GM18951 (cell line): ENCODE data around the gene RBL1.
"Not testable (repeated sequence)": the region's sequence is repeated elsewhere in the genome, so short reads cannot be mapped to it uniquely, and the experiment has no call there.

ENCODE experiments used
- POLR2A ChIP-seq: IDR thresholded peaks from 4 replicates; pipeline ENCODE4 v1.6.1; 2011; ENCODE audit warnings: mild to moderate bottlenecking; ENCODE audit not compliant: insufficient read length, insufficient read depth; ENCODE audit errors: extremely low read depth
- in situ Hi-C: fragments of 300-500 bp; cut with MboI; formaldehyde crosslinking; loops from one replicate; pipeline ENCODE4 v1.12.0; 2022; ENCODE audit warnings: low sequenced_read_pairs, mixed read lengths, inconsistent platforms; ENCODE audit not compliant: unreplicated experiment

Gene RBL1, protein sequence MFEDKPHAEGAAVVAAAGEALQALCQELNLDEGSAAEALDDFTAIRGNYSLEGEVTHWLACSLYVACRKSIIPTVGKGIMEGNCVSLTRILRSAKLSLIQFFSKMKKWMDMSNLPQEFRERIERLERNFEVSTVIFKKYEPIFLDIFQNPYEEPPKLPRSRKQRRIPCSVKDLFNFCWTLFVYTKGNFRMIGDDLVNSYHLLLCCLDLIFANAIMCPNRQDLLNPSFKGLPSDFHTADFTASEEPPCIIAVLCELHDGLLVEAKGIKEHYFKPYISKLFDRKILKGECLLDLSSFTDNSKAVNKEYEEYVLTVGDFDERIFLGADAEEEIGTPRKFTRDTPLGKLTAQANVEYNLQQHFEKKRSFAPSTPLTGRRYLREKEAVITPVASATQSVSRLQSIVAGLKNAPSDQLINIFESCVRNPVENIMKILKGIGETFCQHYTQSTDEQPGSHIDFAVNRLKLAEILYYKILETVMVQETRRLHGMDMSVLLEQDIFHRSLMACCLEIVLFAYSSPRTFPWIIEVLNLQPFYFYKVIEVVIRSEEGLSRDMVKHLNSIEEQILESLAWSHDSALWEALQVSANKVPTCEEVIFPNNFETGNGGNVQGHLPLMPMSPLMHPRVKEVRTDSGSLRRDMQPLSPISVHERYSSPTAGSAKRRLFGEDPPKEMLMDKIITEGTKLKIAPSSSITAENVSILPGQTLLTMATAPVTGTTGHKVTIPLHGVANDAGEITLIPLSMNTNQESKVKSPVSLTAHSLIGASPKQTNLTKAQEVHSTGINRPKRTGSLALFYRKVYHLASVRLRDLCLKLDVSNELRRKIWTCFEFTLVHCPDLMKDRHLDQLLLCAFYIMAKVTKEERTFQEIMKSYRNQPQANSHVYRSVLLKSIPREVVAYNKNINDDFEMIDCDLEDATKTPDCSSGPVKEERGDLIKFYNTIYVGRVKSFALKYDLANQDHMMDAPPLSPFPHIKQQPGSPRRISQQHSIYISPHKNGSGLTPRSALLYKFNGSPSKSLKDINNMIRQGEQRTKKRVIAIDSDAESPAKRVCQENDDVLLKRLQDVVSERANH

DNA sequence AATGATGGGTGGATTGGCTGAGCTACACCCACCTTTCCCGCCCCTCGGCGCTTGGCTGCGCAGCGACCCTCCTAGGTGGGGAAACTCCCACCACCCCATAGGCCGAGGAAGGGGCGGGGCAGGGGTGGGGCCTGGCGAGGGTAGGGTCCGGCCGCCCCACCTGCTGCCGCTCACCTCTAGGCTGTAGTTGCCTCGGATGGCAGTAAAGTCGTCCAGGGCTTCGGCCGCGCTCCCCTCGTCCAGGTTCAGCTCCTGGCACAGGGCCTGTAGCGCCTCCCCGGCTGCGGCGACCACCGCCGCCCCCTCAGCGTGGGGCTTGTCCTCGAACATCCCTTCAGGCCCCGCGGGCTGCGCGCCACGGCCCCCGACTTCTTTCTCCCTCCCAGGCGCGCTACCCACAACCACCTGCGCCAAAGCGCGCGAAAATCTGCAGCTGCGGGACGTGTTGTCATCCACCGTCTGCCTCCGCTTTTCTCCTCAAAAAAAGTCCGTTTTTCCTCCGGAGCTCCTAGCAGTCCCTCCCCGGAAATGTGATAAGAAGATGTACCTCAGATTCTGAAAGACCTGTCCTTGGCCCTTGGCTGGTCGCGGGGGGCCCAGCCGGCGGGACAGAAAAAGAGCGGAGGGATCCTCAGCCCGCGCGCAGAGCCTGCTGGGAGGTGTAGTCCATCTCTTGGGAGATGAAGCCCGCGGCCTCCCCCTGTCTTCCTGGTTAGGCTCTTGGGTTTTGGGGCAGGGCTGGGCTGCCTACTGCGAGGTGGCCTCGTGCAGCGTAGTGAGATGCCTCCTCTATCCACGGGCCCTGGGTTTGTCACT is at the start of gene RBL1:
Gene RBL1, minus strand, starts transcription at position 399 of the 816 bp plus-strand sequence. Its CDS starts 69 bp downstream, at position 330.
- in situ Hi-C loops, result no loop called here

DNA sequence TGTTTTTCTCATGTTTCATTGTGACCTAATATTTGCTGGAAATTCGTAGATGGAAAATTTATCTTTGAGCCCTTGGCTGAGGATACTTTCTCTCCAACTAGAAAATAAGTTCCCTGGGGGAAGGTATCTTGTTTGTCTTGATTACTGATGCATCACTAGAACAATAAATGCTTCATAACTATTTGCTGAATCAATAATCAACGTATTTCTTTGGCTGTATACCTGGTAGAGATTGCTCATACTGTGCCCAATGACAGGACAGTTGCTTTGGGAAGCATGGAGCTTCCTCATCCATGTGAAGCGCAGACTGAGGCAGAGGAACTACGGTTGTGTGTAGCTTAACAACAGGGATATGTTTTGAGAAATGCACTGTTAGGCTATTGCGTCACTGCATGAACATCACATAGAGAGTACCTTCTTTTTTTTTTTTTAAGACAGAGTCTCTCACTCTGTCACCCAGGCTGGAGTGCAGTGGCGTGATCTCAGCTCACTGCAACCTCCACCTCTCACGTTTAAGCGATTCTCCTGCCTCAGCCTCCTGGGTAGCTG is 49.1 kb upstream of the RBL1 start:
- in situ Hi-C loops, result no loop called here

More for the DNA sequence above, at the start of gene RBL1:
- TF ChIP-seq POLR2A, result peak; percentile 90

DNA sequence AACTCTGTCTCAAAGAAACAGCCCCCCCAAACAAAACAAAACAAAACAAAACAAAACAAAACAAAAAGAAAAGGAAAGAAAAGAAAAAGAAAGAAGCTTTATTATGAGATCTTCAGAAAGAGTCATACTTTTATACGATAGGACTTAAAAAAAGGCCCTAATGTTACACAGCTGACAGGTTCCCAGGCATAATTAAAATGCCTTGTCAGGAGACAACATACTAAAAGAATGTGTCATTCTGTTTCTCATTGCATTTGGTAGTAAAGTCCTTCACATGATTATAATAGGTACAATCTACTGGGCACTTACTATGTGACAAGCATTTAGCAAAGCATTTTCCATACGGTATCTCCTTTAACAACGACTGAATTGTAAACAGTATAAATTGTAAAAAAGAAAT is 46.9 kb upstream of the RBL1 start:
- in situ Hi-C loops, result no loop called here
- no peak for TF ChIP-seq POLR2A

More for the DNA sequence above, 49.1 kb upstream of the RBL1 start:
- TF ChIP-seq POLR2A, result no peak

DNA sequence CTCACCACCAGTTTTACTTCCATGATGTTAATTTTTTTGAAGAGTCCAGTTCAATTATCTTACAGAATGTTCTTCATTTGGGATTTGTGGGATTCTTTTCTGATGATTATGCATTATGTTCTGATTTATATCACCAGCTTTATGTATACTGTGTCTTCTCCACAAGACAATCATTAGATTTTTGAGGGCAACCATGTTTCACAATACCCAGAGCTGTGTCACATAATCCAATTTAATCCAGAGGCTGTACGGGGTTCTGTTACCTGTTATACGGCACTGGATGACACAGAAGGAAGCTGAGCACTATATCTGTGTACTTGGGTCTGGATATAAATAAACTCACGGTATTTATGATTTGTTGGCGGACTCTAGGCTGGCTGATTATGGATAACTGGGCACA is 41.8 kb upstream of the RBL1 start:
- TF ChIP-seq POLR2A, result no peak
- in situ Hi-C loops, result no loop called here

DNA sequence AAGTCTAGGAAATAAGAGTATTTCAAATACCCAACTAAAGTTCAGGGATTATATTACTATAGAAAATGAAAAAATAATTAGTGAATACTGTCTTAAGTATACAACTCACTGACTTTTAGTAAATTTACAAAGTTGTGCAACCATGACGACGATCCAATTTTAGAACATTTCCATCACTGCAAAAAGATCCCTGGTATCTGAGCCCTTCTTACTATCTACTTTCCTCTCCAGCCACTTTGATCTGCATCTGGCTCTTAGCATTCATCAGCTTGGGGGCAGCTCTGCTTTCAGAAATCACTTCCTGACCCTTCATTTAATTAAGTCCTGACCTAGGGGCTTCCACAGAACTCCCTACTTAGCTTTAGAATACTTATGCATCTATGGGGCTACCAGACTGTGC is 38.2 kb upstream of the RBL1 start:
- TF ChIP-seq POLR2A, result no peak
- in situ Hi-C loops, result no loop called here

DNA sequence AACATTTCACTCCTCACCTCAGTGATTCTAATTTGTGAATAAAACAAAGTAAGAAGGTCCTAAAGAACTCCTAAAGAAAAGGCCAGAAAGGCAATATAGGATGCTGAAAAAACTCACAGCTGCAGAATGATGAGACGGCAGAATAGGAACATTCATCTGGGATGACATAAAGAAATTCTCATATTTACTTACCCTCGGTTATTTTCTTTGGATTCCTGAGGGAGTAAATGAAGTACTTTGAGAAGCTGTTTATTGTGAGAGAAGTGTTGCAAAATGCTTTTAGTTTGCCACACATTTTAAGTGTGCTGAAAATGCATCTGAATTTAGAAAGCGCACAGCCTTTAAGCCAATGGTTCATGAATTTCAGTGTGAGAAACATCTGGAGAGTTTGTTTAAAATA is 35.7 kb upstream of the RBL1 start:
- TF ChIP-seq POLR2A, result no peak
- in situ Hi-C loops, result no loop called here

DNA sequence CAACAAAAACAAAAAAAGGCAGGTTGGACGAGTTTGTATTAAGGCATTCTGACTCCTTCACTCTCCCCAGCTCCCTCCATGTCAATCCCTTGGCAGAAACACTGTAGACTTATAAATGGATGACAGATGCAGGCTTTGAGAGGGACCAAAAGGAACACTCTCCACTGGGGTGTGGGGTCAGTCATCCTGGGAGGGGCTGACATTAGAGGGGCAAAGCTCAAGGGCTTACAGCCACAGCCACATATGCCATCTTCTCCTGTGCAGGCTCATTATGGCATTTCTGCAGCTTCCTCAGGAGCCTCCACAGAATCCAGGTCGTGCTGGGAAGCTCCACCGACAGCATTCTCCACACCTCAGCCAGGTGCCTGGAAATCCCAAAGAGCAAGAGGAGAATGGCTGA is 33.0 kb upstream of the RBL1 start:
- in situ Hi-C loops, result no loop called here
- TF ChIP-seq POLR2A, result no peak

DNA sequence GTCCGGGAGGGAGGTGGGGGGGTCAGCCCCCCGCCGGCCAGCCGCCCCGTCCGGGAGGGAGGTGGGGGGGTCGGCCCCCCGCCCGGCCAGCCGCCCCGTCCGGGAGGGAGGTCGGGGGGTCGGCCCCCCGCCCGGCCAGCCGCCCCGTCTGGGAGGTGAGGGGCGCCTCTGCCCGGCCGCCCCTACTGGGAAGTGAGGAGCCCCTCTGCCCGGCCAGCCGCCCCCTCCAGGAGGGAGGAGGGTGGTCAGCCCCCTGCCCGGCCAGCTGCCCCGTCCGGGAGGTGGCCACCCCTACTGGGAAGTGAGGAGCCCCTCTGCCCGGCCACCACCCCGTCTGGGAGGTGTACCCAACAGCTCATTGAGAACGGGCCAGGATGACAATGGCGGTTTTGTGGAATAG is 30.5 kb upstream of the RBL1 start:
- in situ Hi-C loops, result not testable (repeated sequence)

DNA sequence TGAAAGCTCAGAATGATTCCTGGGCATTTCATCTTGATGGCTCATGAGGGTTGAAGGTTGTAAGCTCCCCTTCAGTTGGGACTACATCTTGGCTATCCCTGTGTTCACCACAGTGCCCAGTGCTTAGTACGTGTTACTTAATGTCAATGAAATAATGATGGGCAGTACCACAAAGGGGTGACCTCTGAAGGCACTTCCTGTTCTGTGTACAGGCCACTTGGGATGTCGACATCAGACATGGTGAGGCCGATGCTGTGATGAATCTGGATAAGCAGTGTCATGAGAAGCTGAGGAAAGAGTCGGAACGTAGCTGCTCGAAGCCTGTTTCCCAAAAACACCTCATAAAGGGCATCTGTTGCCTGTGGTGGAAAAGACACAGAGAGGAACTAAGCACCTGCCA is 27.6 kb upstream of the RBL1 start:
- no peak for TF ChIP-seq POLR2A
- in situ Hi-C loops, result no loop called here

DNA sequence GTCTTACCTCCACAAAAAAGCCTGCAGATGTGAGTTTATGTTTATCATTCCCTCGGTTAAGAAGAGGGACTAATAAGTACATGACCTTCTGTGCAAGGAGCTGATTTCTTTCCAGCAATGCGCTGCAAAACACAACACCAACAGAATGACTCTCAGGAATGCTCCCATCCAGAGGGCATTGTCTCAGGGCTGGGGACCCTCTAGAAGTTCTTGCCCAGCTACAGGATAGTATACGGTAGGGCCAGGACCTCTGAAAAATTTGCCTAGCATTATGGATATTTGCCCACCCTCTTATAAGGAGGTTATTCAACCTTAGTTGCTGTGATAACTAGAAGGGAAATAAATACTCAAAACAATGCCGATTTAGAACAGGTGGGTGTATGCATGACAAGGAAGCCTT is 24.7 kb upstream of the RBL1 start:
- in situ Hi-C loops, result no loop called here
- TF ChIP-seq POLR2A, result no peak

DNA sequence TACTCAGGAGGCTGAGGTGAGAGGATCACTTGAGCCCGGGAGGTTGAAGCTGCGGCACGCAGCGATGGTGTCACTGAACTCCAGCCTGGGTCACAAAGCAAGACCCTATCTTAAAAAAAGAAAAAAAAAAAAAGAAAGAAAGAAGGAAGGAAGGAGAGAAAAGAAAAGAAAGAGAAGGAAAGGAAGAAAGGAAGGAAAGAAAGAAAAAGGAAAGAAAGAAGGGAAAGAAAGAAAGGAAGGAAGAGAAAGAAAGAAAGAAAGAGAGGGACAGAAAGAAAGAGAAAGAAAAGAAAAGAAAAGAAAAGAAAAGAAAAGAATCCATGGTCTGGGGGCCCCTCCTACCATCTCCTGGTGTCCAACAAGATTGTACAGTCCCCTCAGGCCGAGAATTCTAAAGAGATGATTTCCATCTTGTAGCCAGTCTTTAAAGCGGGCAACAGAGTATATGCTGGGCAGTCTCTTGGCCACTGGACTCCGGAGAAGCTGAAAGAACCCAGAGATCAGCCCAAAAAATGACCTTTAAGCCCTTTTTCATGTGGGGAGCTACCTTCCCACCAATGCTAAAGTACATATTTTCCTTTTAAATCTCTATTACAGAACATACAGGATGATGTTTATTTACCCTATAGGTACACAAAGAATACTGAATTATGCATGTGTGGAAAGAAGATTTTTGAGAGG is 23.7 kb upstream of the RBL1 start:
- in situ Hi-C loops, result no loop called here
- TF ChIP-seq POLR2A, result no peak

DNA sequence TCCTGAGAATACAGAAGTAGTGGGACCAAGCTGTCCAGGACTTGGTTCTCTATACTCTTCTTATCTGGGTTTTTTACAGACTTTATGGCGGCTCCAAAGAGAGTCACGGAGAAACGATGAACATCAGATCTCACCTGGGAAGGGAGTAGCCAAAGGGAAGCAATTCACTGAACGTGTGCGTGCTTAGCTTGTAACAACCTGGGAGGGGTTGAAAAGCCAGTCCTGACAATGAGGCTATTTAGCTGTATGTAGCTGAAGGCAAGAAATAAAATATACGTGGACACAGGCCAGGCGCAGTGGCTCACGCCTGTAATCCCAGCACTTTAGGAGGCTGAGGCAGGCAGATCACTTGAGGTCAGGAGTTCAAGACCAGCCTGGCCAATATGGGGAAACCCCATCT is 18.2 kb upstream of the RBL1 start:
- no peak for TF ChIP-seq POLR2A
- in situ Hi-C loops, result no loop called here
